ENCODE results near the gene LCLAT1.

GRCh38 chr2:30433541-30434299 lies 13.3 kb upstream of the LCLAT1 start:
- TF ChIP-seq CTCF (IDR thresholded peaks at IDR 0.05; ENCODE audit: borderline replicate concordance, extremely low read depth, low read length, poor library complexity, severe bottlenecking) (no peak), EZH2 (IDR thresholded peaks at IDR 0.05; ENCODE audit: borderline replicate concordance, low read depth, low read length, severe bottlenecking) (no peak)

All from DND-41 (cell line).